Stimulated activated naive CD8-positive, alpha-beta T cell treated with anti-CD3 and anti-CD28 coated beads, Interleukin-15, amount 100 ng/mL, for 72 hours (primary cell): ENCODE results near the gene KCNJ15.
A peak's percentile ranks its signal among the peaks of the same experiment; 100 is the strongest.

Experiments
- ATAC-seq: fragments of 150-1000 bp; cut with Tn5 transposase; 2 replicates; pipeline ENCODE4 v1.10.0; 2021; ENCODE audit warnings: mild to moderate bottlenecking, moderate library complexity
- DNase-seq, 2 donors: peaks; one replicate each; pipeline ENCODE4 v3.0.0; 2021 to 2022
- H3K27ac Mint-ChIP-seq, 2 donors: one replicate each; pipeline ENCODE4 v1.8.0; 2022; ENCODE audit warnings: mild to moderate bottlenecking in 2 of 2, mixed read lengths in 2 of 2, moderate library complexity in 2 of 2
- H3K27me3 Mint-ChIP-seq: one replicate; pipeline ENCODE4 v1.8.0; 2022; ENCODE audit warnings: mixed read lengths
- H3K4me1 Mint-ChIP-seq: one replicate; pipeline ENCODE4 v1.8.0; 2022; ENCODE audit warnings: mild to moderate bottlenecking, mixed read lengths
- H3K4me3 Mint-ChIP-seq, 2 donors: one replicate each; pipeline ENCODE4 v1.8.0; 2022; ENCODE audit warnings: mild to moderate bottlenecking in 2 of 2, mixed read lengths in 2 of 2, moderate library complexity in 1 of 2
- H3K9me3 Mint-ChIP-seq, 2 donors: one replicate each; pipeline ENCODE4 v1.8.0; 2022; ENCODE audit warnings: mixed read lengths in 2 of 2

The KCNJ15 gene

GRCh38 chr21:38297194-38297631 is 40.4 kb downstream of the KCNJ15 start:
- Mint-ChIP-seq H3K4me1 (peaks cover 50% of the 10 kb centered on the region), H3K27me3 (peaks cover 11% of the 10 kb centered on the region), H3K4me3 (no peak overlapping the region), H3K27ac (no peak overlapping the region), H3K9me3 (no peaks in the 10 kb centered on the region)
- ATAC-seq (no peak), DNase-seq (no peak)

- H3K9me3 Mint-ChIP-seq = no peaks in the 10 kb centered on the region
- ATAC-seq = no peak
- H3K27ac Mint-ChIP-seq = no peak overlapping the region
- H3K4me3 Mint-ChIP-seq = no peak overlapping the region
- H3K27me3 Mint-ChIP-seq = peaks cover 11% of the 10 kb centered on the region
- H3K4me1 Mint-ChIP-seq = peaks cover 50% of the 10 kb centered on the region
- DNase-seq = no peak
Observed at GRCh38 chr21:38297871-38298270, 41.1 kb downstream of the KCNJ15 start.

GRCh38 chr21:38298832-38299231 is 42.0 kb downstream of the KCNJ15 start:
- Mint-ChIP-seq H3K27me3 (peaks cover 11% of the 10 kb centered on the region), H3K9me3 (no peaks in the 10 kb centered on the region), H3K4me1 (peaks cover 41% of the 10 kb centered on the region), H3K27ac (no peak overlapping the region), H3K4me3 (no peak overlapping the region)
- DNase-seq (no peak), ATAC-seq (no peak)

GRCh38 chr21:38299671-38300070 is 42.9 kb downstream of the KCNJ15 start:
- ATAC-seq (no peak), DNase-seq (no peak)
- peaks cover 33% of the 10 kb centered on the region for H3K4me1 Mint-ChIP-seq
- no peaks in the 10 kb centered on the region for H3K9me3 Mint-ChIP-seq
- H3K4me3 Mint-ChIP-seq = peak overlapping the region in 1 of 2 donors; percentile 65
- no peak overlapping the region for H3K27ac Mint-ChIP-seq
- H3K27me3 Mint-ChIP-seq = peaks cover 11% of the 10 kb centered on the region

GRCh38 chr21:38300141-38300578 is 43.4 kb downstream of the KCNJ15 start:
- Mint-ChIP-seq H3K4me3 (peak overlapping the region; percentile 56 to 65), H3K9me3 (no peaks in the 10 kb centered on the region), H3K27ac (no peak overlapping the region), H3K4me1 (peaks cover 31% of the 10 kb centered on the region), H3K27me3 (peaks cover 11% of the 10 kb centered on the region)
- no peak for DNase-seq
- peak; percentile 39 for ATAC-seq

GRCh38 chr21:38301321-38302214 is 44.8 kb downstream of the KCNJ15 start:
- Mint-ChIP-seq H3K4me3 (no peak overlapping the region), H3K27ac (no peak overlapping the region), H3K27me3 (peaks cover 11% of the 10 kb centered on the region), H3K4me1 (peaks cover 24% of the 10 kb centered on the region), H3K9me3 (no peaks in the 10 kb centered on the region)
- ATAC-seq = no peak
- DNase-seq = no peak

GRCh38 chr21:38303300-38303699 is 46.5 kb downstream of the KCNJ15 start:
- peaks cover 11% of the 10 kb centered on the region for H3K27me3 Mint-ChIP-seq
- H3K9me3 Mint-ChIP-seq = no peaks in the 10 kb centered on the region
- H3K4me3 Mint-ChIP-seq = no peak overlapping the region
- ATAC-seq (no peak), DNase-seq (no peak)
- H3K4me1 Mint-ChIP-seq = peaks cover 22% of the 10 kb centered on the region
- peak overlapping the region in 1 of 2 donors; percentile 34 for H3K27ac Mint-ChIP-seq

- Mint-ChIP-seq H3K4me1 (peaks cover 6% of the 10 kb centered on the region), H3K9me3 (no peaks in the 10 kb centered on the region), H3K27me3 (no peaks in the 10 kb centered on the region), H3K4me3 (no peak overlapping the region), H3K27ac (peak overlapping the region in 1 of 2 donors; percentile 33)
- no peak for DNase-seq
- ATAC-seq = no peak
Observed at GRCh38 chr21:38306433-38307141, 49.8 kb downstream of the KCNJ15 start.

- H3K4me1 Mint-ChIP-seq = peaks cover 6% of the 10 kb centered on the region
- H3K27ac Mint-ChIP-seq = no peak overlapping the region
- DNase-seq (no peak), ATAC-seq (no peak)
- no peak overlapping the region for H3K4me3 Mint-ChIP-seq
- H3K9me3 Mint-ChIP-seq = no peaks in the 10 kb centered on the region
- H3K27me3 Mint-ChIP-seq = peaks cover under 1% of the 10 kb centered on the region
Observed at GRCh38 chr21:38307771-38308531, 51.2 kb downstream of the KCNJ15 start.

- no peak for ATAC-seq
- H3K27ac Mint-ChIP-seq = no peak overlapping the region
- peaks cover 7% of the 10 kb centered on the region for H3K27me3 Mint-ChIP-seq
Observed at GRCh38 chr21:38308532-38309119, 51.8 kb downstream of the KCNJ15 start.

GRCh38 chr21:38310646-38311485 is 54.1 kb downstream of the KCNJ15 start:
- no peak for ATAC-seq
- Mint-ChIP-seq H3K4me1 (peaks cover 6% of the 10 kb centered on the region), H3K27me3 (peaks cover 29% of the 10 kb centered on the region), H3K9me3 (no peaks in the 10 kb centered on the region), H3K4me3 (no peak overlapping the region), H3K27ac (peak overlapping the region in 1 of 2 donors; percentile 15)
- DNase-seq = no peak

More at GRCh38 chr21:38308532-38309119, 51.8 kb downstream of the KCNJ15 start:
- H3K4me3 Mint-ChIP-seq = no peak overlapping the region
- no peaks in the 10 kb centered on the region for H3K9me3 Mint-ChIP-seq
- peaks cover 6% of the 10 kb centered on the region for H3K4me1 Mint-ChIP-seq
- no peak for DNase-seq

GRCh38 chr21:38311765-38312164 is 55.0 kb downstream of the KCNJ15 start:
- no peaks in the 10 kb centered on the region for H3K9me3 Mint-ChIP-seq
- no peaks in the 10 kb centered on the region for H3K4me1 Mint-ChIP-seq
- ATAC-seq (no peak), DNase-seq (no peak)
- peaks cover 29% of the 10 kb centered on the region for H3K27me3 Mint-ChIP-seq
- H3K27ac Mint-ChIP-seq = no peak overlapping the region
- no peak overlapping the region for H3K4me3 Mint-ChIP-seq

GRCh38 chr21:38312822-38313221 is 56.0 kb downstream of the KCNJ15 start:
- Mint-ChIP-seq H3K27me3 (peaks cover 29% of the 10 kb centered on the region), H3K9me3 (no peaks in the 10 kb centered on the region), H3K4me1 (no peaks in the 10 kb centered on the region), H3K27ac (no peak overlapping the region), H3K4me3 (no peak overlapping the region)
- no peak for DNase-seq
- ATAC-seq = no peak

GRCh38 chr21:38314558-38314957 is 57.8 kb downstream of the KCNJ15 start:
- Mint-ChIP-seq H3K4me3 (no peak overlapping the region), H3K4me1 (no peaks in the 10 kb centered on the region), H3K27me3 (peaks cover 29% of the 10 kb centered on the region), H3K27ac (peak overlapping the region; percentile 48 to 63), H3K9me3 (no peaks in the 10 kb centered on the region)
- ATAC-seq (no peak), DNase-seq (no peak)
